Hepatocyte (in vitro differentiated cells): ENCODE data around the gene PRDM11. TPM values are rescaled to one million over a fixed set of nuclear protein-coding genes. Genes with fewer than 3 reads are reported as not detected.

Experiments used
- DNase-seq: peaks from one replicate; pipeline ENCODE4 v3.0.0-alpha.2; 2016; ENCODE audit warnings: low spot score
- H2AFZ ChIP-seq: fragments of 200-600 bp; sonication (generic); 2 replicates; pipeline ENCODE4 v1.6.0; 2016; ENCODE audit warnings: antibody characterized with exemption, mild to moderate bottlenecking
- H3K27ac ChIP-seq: fragments of 200-600 bp; sonication (generic); 2 replicates; pipeline ENCODE4 v1.5.1; 2016; ENCODE audit warnings: mild to moderate bottlenecking
- H3K27me3 ChIP-seq: fragments of 200-600 bp; sonication (generic); 2 replicates; pipeline ENCODE4 v1.6.1; 2016
- H3K36me3 ChIP-seq: fragments of 200-600 bp; sonication (generic); replicated peaks from 2 replicates; pipeline ENCODE4 v1.5.1; 2016; ENCODE audit warnings: low read depth; ENCODE audit not compliant: insufficient read depth
- H3K4me1 ChIP-seq: fragments of 200-600 bp; sonication (generic); 2 replicates; pipeline ENCODE4 v1.5.1; 2016; ENCODE audit warnings: mild to moderate bottlenecking, moderate library complexity; ENCODE audit not compliant: insufficient read depth
- H3K4me2 ChIP-seq: fragments of 200-600 bp; sonication (generic); 2 replicates; pipeline ENCODE4 v1.6.0; 2016
- H3K4me3 ChIP-seq: fragments of 200-600 bp; sonication (generic); 2 replicates; pipeline ENCODE4 v1.5.1; 2016; ENCODE audit warnings: mild to moderate bottlenecking
- H3K79me2 ChIP-seq: fragments of 200-600 bp; sonication (generic); 2 replicates; pipeline ENCODE4 v1.6.0; 2017; ENCODE audit warnings: mild to moderate bottlenecking
- H3K9me2 ChIP-seq: fragments of 200-600 bp; sonication (generic); replicated peaks from 2 replicates; pipeline ENCODE4 v1.6.0; 2017; ENCODE audit warnings: mild to moderate bottlenecking; ENCODE audit not compliant: insufficient read depth
- H3K9me3 ChIP-seq: fragments of 200-600 bp; sonication (generic); 2 replicates; pipeline ENCODE4 v1.5.1; 2016; ENCODE audit warnings: low read depth, mild to moderate bottlenecking
- H4K20me1 ChIP-seq: fragments of 200-600 bp; sonication (generic); 2 replicates; pipeline ENCODE4 v1.6.0; 2016; ENCODE audit warnings: mild to moderate bottlenecking; ENCODE audit not compliant: insufficient read depth, poor library complexity, severe bottlenecking
- EZH2 ChIP-seq: fragments of 200-600 bp; sonication (generic); IDR thresholded peaks from 2 replicates; pipeline ENCODE4 v1.6.1; 2016; ENCODE audit warnings: antibody characterized with exemption, mild to moderate bottlenecking, borderline replicate concordance
- EZH2phosphoT487 ChIP-seq: fragments of 200-600 bp; sonication (generic); IDR thresholded peaks from one replicate; pipeline ENCODE4 v1.6.1; 2018; ENCODE audit warnings: antibody characterized with exemption, mild to moderate bottlenecking, low read depth, moderate library complexity; ENCODE audit not compliant: unreplicated experiment, severe bottlenecking
- WGBS: methylation state at CpG from one replicate; pipeline ENCODE4 v1.1.6; 2016; ENCODE audit warnings: low lambda C conversion rate; ENCODE audit errors: missing lambda C conversion rate; 5-methylcytosine and 5-hydroxymethylcytosine counted together
- polyA plus RNA-seq: library from polyadenylated mRNA; unstranded; fragments of >200 nt; fragmentation: Nextera tagmentation; extraction: Ambion mirVana; gene quantifications from 2 replicates; pipeline ENCODE4 v1.2.1, GENCODE V29; 2016
- total RNA-seq: library from RNA; depleted of rRNA; stranded (reverse); fragments of >200 nt; gene quantifications from 2 replicates; pipeline ENCODE4 v1.2.3, GENCODE V29; 2014
- TF ChIP-seq, protein P1 (sequence below): fragments of 200-600 bp; sonication (generic); IDR thresholded peaks from 2 replicates; pipeline ENCODE4 v1.5.1; 2016; ENCODE audit warnings: antibody characterized with exemption, mild to moderate bottlenecking; ENCODE audit not compliant: poor library complexity

Gene PRDM11
- total and polyA plus RNA-seq, 2 experiments from 2014 or later = 11.2 to 15.0 TPM

DNA sequence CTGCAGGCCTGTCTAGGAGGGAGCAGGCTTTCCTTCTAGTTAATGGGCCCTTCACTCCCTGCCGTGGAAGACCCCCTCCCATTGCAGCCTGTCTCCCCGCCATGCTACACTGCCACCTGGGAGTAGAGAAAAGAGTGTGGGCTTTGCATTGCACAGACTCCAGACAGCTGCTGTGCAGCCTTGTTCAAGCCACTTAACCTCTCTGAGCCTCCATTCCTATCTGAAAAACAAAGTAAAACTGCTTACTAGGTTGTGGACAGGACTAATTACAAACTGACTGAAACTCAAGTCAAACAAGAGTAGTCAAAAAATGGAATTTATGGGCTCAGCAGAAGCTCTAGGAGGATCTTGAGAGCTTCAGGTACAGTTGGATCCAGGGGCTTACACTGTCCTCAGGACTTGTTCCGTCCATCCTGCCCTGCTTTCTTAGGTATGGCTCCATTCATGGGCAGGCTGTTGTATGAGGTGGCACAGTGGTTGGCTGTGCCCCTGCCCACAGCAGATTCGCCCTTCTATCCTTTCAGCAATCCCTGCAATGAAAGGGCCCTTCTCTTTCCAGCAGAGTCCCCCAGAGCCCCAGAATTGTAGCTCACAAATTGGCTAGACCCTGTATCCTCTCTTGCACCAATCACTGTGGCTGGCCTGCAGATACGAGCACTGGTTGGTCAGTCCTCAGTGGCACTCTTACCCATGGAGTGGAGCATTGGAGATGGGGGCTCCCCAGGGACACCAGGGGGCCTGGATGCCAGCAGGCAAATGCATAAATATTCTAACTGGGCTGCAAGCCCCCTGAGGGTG, 19.6 kb downstream of the PRDM11 start:
- no peaks in the 10 kb centered on the region for H3K27me3 ChIP-seq
- WGBS = 93% methylated on average over 5 of the region's 5 CpGs
- H4K20me1 ChIP-seq = peaks cover 8% of the 10 kb centered on the region
- TF ChIP-seq, protein P1, sequence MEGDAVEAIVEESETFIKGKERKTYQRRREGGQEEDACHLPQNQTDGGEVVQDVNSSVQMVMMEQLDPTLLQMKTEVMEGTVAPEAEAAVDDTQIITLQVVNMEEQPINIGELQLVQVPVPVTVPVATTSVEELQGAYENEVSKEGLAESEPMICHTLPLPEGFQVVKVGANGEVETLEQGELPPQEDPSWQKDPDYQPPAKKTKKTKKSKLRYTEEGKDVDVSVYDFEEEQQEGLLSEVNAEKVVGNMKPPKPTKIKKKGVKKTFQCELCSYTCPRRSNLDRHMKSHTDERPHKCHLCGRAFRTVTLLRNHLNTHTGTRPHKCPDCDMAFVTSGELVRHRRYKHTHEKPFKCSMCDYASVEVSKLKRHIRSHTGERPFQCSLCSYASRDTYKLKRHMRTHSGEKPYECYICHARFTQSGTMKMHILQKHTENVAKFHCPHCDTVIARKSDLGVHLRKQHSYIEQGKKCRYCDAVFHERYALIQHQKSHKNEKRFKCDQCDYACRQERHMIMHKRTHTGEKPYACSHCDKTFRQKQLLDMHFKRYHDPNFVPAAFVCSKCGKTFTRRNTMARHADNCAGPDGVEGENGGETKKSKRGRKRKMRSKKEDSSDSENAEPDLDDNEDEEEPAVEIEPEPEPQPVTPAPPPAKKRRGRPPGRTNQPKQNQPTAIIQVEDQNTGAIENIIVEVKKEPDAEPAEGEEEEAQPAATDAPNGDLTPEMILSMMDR = no peak
- TF ChIP-seq EZH2phosphoT487 (no peak), EZH2 (no peak)
- peaks cover 6% of the 10 kb centered on the region for H3K4me1 ChIP-seq
- no peak overlapping the region for H2AFZ ChIP-seq
- H3K9me3 ChIP-seq = no peaks in the 10 kb centered on the region
- no peak overlapping the region for H3K27ac ChIP-seq
- DNase-seq = no peak
- H3K79me2 ChIP-seq = peaks cover 68% of the 10 kb centered on the region
- H3K4me2 ChIP-seq = no peak overlapping the region
- no peaks in the 10 kb centered on the region for H3K36me3 ChIP-seq
- H3K9me2 ChIP-seq = no peaks in the 10 kb centered on the region
- no peak overlapping the region for H3K4me3 ChIP-seq

DNA sequence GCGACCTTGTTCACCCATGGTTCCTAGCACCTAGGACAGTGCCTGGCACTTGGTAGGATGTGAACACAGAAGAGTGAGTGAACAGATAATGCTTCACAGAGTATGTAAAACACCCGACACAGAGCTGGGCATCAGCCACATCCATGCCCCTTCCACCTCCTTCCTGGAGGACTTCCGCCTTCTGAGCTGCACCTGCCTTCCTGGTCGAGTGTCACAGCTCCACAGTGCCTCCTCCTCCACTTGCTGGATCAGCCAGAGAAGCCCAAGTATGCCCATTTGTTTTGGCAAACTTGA, 20.1 kb downstream of the PRDM11 start:
- WGBS = 83% methylated on average over 4 of the region's 4 CpGs

DNA sequence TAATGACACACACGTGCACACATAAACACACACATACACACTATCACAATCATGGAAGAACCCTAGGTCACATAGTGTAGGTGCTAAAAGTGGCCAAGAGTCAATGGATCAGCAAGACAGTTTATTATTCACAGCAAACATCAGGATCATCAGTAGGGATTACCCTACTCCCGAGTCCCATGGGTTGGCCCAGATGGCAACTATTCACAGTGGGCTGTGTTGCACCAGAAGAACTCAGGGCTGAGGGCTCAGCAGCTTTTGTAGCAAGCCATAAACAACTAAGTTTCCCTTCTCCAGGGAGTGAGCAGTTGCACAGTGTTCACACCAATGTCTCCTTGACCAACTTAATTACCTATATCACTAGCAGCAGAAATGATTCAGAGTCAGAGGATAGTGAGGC, 20.8 kb downstream of the PRDM11 start:
- TF ChIP-seq, protein P1 = no peak
- no peak for TF ChIP-seq EZH2
- TF ChIP-seq EZH2phosphoT487 = no peak
- no peaks in the 10 kb centered on the region for H3K9me3 ChIP-seq
- H3K36me3 ChIP-seq = no peaks in the 10 kb centered on the region
- no peaks in the 10 kb centered on the region for H3K27me3 ChIP-seq
- H3K4me1 ChIP-seq = no peaks in the 10 kb centered on the region
- no peak overlapping the region for H2AFZ ChIP-seq
- no peaks in the 10 kb centered on the region for H3K9me2 ChIP-seq
- H3K4me3 ChIP-seq = no peak overlapping the region
- no peak overlapping the region for H3K4me2 ChIP-seq
- peaks cover 60% of the 10 kb centered on the region for H3K79me2 ChIP-seq
- 78% methylated on average over 2 of the region's 2 CpGs for WGBS
- DNase-seq = no peak
- H4K20me1 ChIP-seq = peaks cover 8% of the 10 kb centered on the region
- H3K27ac ChIP-seq = no peak overlapping the region

More for the DNA sequence above, 20.1 kb downstream of the PRDM11 start:
- Histone ChIP-seq H3K9me2 (no peaks in the 10 kb centered on the region), H3K4me2 (no peak overlapping the region), H3K27me3 (no peaks in the 10 kb centered on the region), H3K4me3 (no peak overlapping the region), H3K36me3 (no peaks in the 10 kb centered on the region), H3K27ac (no peak overlapping the region), H3K4me1 (peaks cover 6% of the 10 kb centered on the region), H3K9me3 (no peaks in the 10 kb centered on the region), H2AFZ (no peak overlapping the region), H4K20me1 (peaks cover 8% of the 10 kb centered on the region), H3K79me2 (peaks cover 67% of the 10 kb centered on the region)
- no peak for DNase-seq
- TF ChIP-seq EZH2phosphoT487 (no peak), EZH2 (no peak)
- TF ChIP-seq, protein P1 = no peak
